ENCODE measurements around the gene PLEKHM3.
"Not testable (repeated sequence)": the region's sequence is repeated elsewhere in the genome, so short reads cannot be mapped to it uniquely, and the experiment has no call there.

The PLEKHM3 gene

GRCh38 chr2:207925601-207926000, 99.7 kb downstream of the PLEKHM3 start:
- H3K27ac ChIP-seq (ENCODE audit: low read depth, low read length) = peak overlapping the region; percentile 60
- H3K36me3 ChIP-seq (ENCODE audit: insufficient read depth, low read length) = no peaks in the 10 kb centered on the region
- H3K4me1 ChIP-seq (ENCODE audit: control insufficient read depth, insufficient read depth, low read length, unreplicated experiment) = peaks cover 19% of the 10 kb centered on the region
- H2AFZ ChIP-seq (ENCODE audit: low read length, unreplicated experiment) = no peak overlapping the region
- H3K27me3 ChIP-seq (ENCODE audit: insufficient read depth, low read length) = no peaks in the 10 kb centered on the region
- H3K79me2 ChIP-seq (ENCODE audit: control insufficient read depth, insufficient read depth, low read length, unreplicated experiment) = no peaks in the 10 kb centered on the region
- peak overlapping the region; percentile 20; the same call in 1 of the 2 replicates for H3K4me3 ChIP-seq (ENCODE audit: low read depth, low read length)

GRCh38 chr2:207921606-207922005, 103.7 kb downstream of the PLEKHM3 start:
- Histone ChIP-seq H3K4me3 (ENCODE audit: low read depth, low read length) (no peak overlapping the region), H3K36me3 (ENCODE audit: insufficient read depth, low read length) (no peaks in the 10 kb centered on the region), H3K4me1 (ENCODE audit: control insufficient read depth, insufficient read depth, low read length, unreplicated experiment) (peaks cover 15% of the 10 kb centered on the region), H2AFZ (ENCODE audit: low read length, unreplicated experiment) (no peak overlapping the region), H3K27me3 (ENCODE audit: insufficient read depth, low read length) (no peaks in the 10 kb centered on the region), H3K79me2 (ENCODE audit: control insufficient read depth, insufficient read depth, low read length, unreplicated experiment) (no peaks in the 10 kb centered on the region), H3K27ac (ENCODE audit: low read depth, low read length) (no peak overlapping the region)

DNA sequence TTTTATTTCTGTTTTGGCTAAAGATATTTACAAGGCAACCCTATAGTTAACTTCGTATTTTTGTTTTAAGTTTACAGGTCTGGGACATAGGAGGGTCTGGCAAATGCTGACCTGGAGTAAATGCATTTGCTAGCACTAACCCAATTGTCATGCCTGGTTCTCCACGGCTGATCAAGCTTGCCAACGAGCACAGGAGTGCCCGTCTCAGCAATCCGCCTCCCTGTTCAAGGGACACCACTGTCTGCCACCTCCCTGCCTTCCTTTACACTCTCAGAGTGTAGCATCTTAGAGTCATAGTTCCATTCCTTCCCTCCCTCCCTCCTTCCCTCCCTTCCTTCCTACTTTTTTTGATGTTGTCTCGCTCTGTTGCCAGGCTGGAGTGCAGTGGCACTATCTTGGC, 104.6 kb downstream of the PLEKHM3 start:
- Histone ChIP-seq H3K4me1 (ENCODE audit: control insufficient read depth, insufficient read depth, low read length, unreplicated experiment) (peaks cover 6% of the 10 kb centered on the region), H3K27ac (ENCODE audit: low read depth, low read length) (no peak overlapping the region)

DNA sequence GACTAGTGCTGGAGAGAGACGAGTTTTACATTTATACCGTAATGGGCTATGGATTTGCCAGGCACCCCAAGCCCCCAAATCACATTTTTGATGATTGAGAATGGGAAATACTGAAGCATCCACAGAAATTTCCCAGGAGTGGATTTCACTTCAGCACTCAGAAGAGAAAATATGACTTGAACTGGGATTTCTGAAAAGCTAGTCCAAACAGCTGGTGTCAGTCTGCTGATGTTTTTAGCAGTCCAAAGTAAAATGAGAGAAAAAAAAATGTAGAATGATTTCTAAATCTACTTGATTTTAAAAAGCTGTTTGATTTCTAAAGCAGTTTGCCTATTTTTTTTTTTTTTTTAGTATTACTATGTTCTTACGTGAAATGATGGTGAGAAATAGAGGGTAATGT, 105.0 kb downstream of the PLEKHM3 start:
- Histone ChIP-seq H3K36me3 (ENCODE audit: insufficient read depth, low read length) (no peaks in the 10 kb centered on the region), H3K79me2 (ENCODE audit: control insufficient read depth, insufficient read depth, low read length, unreplicated experiment) (no peaks in the 10 kb centered on the region), H3K4me1 (ENCODE audit: control insufficient read depth, insufficient read depth, low read length, unreplicated experiment) (peaks cover 2% of the 10 kb centered on the region), H3K4me3 (ENCODE audit: low read depth, low read length) (no peak overlapping the region), H2AFZ (ENCODE audit: low read length, unreplicated experiment) (no peak overlapping the region), H3K27ac (ENCODE audit: low read depth, low read length) (no peak overlapping the region), H3K27me3 (ENCODE audit: insufficient read depth, low read length) (no peaks in the 10 kb centered on the region)

More for the DNA sequence above, 104.6 kb downstream of the PLEKHM3 start:
- Histone ChIP-seq H3K4me3 (ENCODE audit: low read depth, low read length) (no peak overlapping the region), H3K79me2 (ENCODE audit: control insufficient read depth, insufficient read depth, low read length, unreplicated experiment) (no peaks in the 10 kb centered on the region), H3K36me3 (ENCODE audit: insufficient read depth, low read length) (no peaks in the 10 kb centered on the region), H3K27me3 (ENCODE audit: insufficient read depth, low read length) (no peaks in the 10 kb centered on the region), H2AFZ (ENCODE audit: low read length, unreplicated experiment) (no peak overlapping the region)

DNA sequence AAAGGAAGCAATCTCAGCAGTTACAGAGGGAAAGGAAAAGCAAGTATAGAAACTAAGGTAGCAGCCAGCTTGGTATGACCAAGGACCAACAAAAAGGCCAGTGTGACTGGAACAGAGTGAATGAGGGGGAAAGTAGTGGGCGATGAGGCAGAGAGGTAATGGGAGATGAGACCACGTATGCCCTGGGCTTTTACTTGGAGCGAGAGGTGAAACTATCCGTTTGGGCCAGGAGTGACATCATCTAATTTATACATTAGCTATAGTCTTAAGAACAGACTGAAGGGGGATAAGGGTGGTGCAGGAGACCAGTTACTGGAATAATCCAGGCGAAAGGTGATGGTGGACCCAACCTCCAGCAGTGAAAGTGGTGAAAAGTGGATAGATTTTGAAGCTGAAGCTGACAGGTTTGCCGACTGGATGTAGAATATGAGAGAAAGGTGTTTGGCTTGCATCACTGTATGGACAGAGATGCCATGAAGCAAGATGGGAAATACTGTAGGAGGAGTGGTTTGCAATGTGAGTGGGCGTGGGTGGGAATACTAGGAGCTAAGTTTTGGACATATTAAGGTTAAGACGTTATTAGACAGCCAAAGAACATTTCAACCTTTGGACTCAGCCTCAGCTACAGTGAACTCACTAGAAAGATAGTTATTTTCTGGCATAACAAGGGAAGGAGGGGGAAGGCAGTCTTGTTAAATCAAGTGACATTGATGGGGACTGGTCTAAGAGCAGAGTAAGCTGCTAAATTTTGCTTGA, 106.0 kb downstream of the PLEKHM3 start:
- no peaks in the 10 kb centered on the region for H3K36me3 ChIP-seq (ENCODE audit: insufficient read depth, low read length)
- no peaks in the 10 kb centered on the region for H3K27me3 ChIP-seq (ENCODE audit: insufficient read depth, low read length)
- H3K79me2 ChIP-seq (ENCODE audit: control insufficient read depth, insufficient read depth, low read length, unreplicated experiment) = no peaks in the 10 kb centered on the region
- no peaks in the 10 kb centered on the region for H3K4me1 ChIP-seq (ENCODE audit: control insufficient read depth, insufficient read depth, low read length, unreplicated experiment)
- no peak overlapping the region for H3K4me3 ChIP-seq (ENCODE audit: low read depth, low read length)
- no peak overlapping the region for H2AFZ ChIP-seq (ENCODE audit: low read length, unreplicated experiment)
- H3K27ac ChIP-seq (ENCODE audit: low read depth, low read length) = no peak overlapping the region

- H3K27me3 ChIP-seq (ENCODE audit: insufficient read depth, low read length) = no peaks in the 10 kb centered on the region
- no peak overlapping the region for H3K4me3 ChIP-seq (ENCODE audit: low read depth, low read length)
- no peak overlapping the region for H2AFZ ChIP-seq (ENCODE audit: low read length, unreplicated experiment)
- no peaks in the 10 kb centered on the region for H3K79me2 ChIP-seq (ENCODE audit: control insufficient read depth, insufficient read depth, low read length, unreplicated experiment)
- H3K27ac ChIP-seq (ENCODE audit: low read depth, low read length) = no peak overlapping the region
- no peaks in the 10 kb centered on the region for H3K36me3 ChIP-seq (ENCODE audit: insufficient read depth, low read length)
- no peaks in the 10 kb centered on the region for H3K4me1 ChIP-seq (ENCODE audit: control insufficient read depth, insufficient read depth, low read length, unreplicated experiment)
Measured at GRCh38 chr2:207914716-207915115, 110.6 kb downstream of the PLEKHM3 start.

DNA sequence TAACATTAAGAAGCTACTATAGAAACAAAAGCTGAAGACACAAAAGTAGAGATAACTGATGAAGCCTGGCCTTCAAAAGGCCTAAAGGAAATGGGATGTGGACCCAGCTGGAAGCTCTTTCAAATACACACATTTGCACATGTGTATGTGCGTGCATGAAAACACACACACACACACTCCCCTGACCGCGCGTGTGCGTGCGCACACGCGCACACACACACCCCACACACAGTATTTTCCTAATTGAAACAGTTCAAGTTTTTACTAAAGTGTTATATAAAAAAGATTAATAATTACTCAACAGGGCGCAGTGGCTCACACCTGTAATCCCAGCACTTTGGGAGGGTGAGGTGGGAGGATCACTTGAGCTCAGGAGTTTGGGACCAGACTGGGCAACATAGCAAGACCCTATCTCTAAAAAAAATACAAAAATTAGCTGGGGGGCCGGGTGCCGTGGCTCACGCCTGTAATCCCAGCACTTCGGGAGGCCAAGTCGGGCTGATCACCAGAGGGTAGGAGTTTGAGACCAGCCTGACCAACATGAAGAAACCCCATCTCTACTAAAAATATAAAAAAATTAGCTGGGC, 111.5 kb downstream of the PLEKHM3 start:
- H2AFZ ChIP-seq (ENCODE audit: low read length, unreplicated experiment) = no peak overlapping the region
- no peaks in the 10 kb centered on the region for H3K79me2 ChIP-seq (ENCODE audit: control insufficient read depth, insufficient read depth, low read length, unreplicated experiment)
- H3K4me3 ChIP-seq (ENCODE audit: low read depth, low read length) = no peak overlapping the region
- H3K27ac ChIP-seq (ENCODE audit: low read depth, low read length) = no peak overlapping the region
- no peaks in the 10 kb centered on the region for H3K27me3 ChIP-seq (ENCODE audit: insufficient read depth, low read length)
- no peaks in the 10 kb centered on the region for H3K4me1 ChIP-seq (ENCODE audit: control insufficient read depth, insufficient read depth, low read length, unreplicated experiment)
- H3K36me3 ChIP-seq (ENCODE audit: insufficient read depth, low read length) = no peaks in the 10 kb centered on the region

GRCh38 chr2:207911856-207912255, 113.5 kb downstream of the PLEKHM3 start:
- H3K36me3 ChIP-seq (ENCODE audit: insufficient read depth, low read length) = no peaks in the 10 kb centered on the region
- no peaks in the 10 kb centered on the region for H3K79me2 ChIP-seq (ENCODE audit: control insufficient read depth, insufficient read depth, low read length, unreplicated experiment)
- no peak overlapping the region for H3K27ac ChIP-seq (ENCODE audit: low read depth, low read length)
- H3K27me3 ChIP-seq (ENCODE audit: insufficient read depth, low read length) = no peaks in the 10 kb centered on the region
- no peak overlapping the region for H2AFZ ChIP-seq (ENCODE audit: low read length, unreplicated experiment)
- H3K4me1 ChIP-seq (ENCODE audit: control insufficient read depth, insufficient read depth, low read length, unreplicated experiment) = no peaks in the 10 kb centered on the region
- no peak overlapping the region for H3K4me3 ChIP-seq (ENCODE audit: low read depth, low read length)

- no peaks in the 10 kb centered on the region for H3K36me3 ChIP-seq (ENCODE audit: insufficient read depth, low read length)
- no peak overlapping the region for H3K27ac ChIP-seq (ENCODE audit: low read depth, low read length)
- no peaks in the 10 kb centered on the region for H3K27me3 ChIP-seq (ENCODE audit: insufficient read depth, low read length)
- H3K4me3 ChIP-seq (ENCODE audit: low read depth, low read length) = no peak overlapping the region
- H3K79me2 ChIP-seq (ENCODE audit: control insufficient read depth, insufficient read depth, low read length, unreplicated experiment) = no peaks in the 10 kb centered on the region
- H2AFZ ChIP-seq (ENCODE audit: low read length, unreplicated experiment) = no peak overlapping the region
- H3K4me1 ChIP-seq (ENCODE audit: control insufficient read depth, insufficient read depth, low read length, unreplicated experiment) = no peaks in the 10 kb centered on the region
Measured at GRCh38 chr2:207911215-207911614, 114.1 kb downstream of the PLEKHM3 start.

DNA sequence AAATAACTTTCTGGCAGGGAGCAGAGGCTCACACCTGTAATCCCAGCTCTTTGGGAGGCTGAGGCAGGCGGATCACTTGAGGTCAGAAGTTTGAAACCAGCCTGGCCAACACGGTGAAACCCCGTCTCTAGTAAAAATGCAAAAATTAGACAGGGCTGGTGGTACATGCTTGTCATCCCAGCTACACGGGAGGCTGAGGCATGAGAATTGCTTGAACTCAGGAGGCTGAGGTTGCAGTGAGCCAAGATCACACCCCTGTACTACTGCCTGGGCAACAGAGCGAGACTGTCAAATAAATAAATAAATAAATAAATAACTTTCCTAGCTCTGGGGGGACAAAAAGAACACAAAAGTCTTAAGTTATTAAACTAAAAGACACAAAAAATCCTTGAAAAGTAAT, 118.8 kb downstream of the PLEKHM3 start:
- H3K36me3 ChIP-seq (ENCODE audit: insufficient read depth, low read length); H2AFZ ChIP-seq (ENCODE audit: low read length, unreplicated experiment); H3K4me3 ChIP-seq (ENCODE audit: low read depth, low read length); H3K27me3 ChIP-seq (ENCODE audit: insufficient read depth, low read length); H3K27ac ChIP-seq (ENCODE audit: low read depth, low read length); H3K79me2 ChIP-seq (ENCODE audit: control insufficient read depth, insufficient read depth, low read length, unreplicated experiment); H3K4me1 ChIP-seq (ENCODE audit: control insufficient read depth, insufficient read depth, low read length, unreplicated experiment): not testable (repeated sequence)

DNA sequence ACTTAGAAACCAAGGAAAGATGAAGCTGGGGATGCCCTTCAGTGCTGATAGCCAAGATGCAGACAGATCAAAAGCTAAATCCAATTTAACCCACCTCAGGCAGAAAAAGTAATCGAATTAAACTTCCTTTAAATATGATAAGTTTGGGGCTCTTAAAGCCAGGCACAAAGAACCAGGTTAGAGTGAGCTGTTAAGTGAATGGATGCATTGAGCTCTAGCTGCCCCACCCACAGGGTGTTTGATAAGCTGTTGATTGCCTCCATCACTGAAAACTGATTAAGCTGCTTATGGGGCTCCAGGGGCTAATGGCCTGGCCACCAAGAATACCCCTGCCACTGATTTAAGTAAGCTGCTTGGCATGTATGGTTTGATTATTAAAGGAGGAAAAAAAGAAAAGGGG, 119.8 kb downstream of the PLEKHM3 start:
- Histone ChIP-seq H3K4me3 (ENCODE audit: low read depth, low read length) (no peak overlapping the region), H3K27me3 (ENCODE audit: insufficient read depth, low read length) (no peaks in the 10 kb centered on the region), H3K36me3 (ENCODE audit: insufficient read depth, low read length) (no peaks in the 10 kb centered on the region), H3K27ac (ENCODE audit: low read depth, low read length) (no peak overlapping the region), H3K79me2 (ENCODE audit: control insufficient read depth, insufficient read depth, low read length, unreplicated experiment) (no peaks in the 10 kb centered on the region), H3K4me1 (ENCODE audit: control insufficient read depth, insufficient read depth, low read length, unreplicated experiment) (no peaks in the 10 kb centered on the region), H2AFZ (ENCODE audit: low read length, unreplicated experiment) (no peak overlapping the region)

Data from ACC112 (cell line).